Smooth muscle cell (in vitro differentiated cells): ENCODE measurements around the gene ZNF664. TPM values are rescaled to one million over a fixed set of nuclear protein-coding genes. Genes with fewer than 3 reads are reported as not detected.

Experiments
- DNase-seq: peaks from one replicate; lab custom pipeline; 2025; ENCODE audit not compliant: unreplicated experiment; lab: John Stamatoyannopoulos, UW
- H2AFZ ChIP-seq: fragments of 200-600 bp; sonication (generic); 2 replicates; pipeline ENCODE4 v1.6.0; 2016; ENCODE audit warnings: antibody characterized with exemption, low read depth, mild to moderate bottlenecking
- H3F3A ChIP-seq: fragments of 200-600 bp; sonication (generic); 2 replicates; pipeline ENCODE4 v1.6.0; 2017; ENCODE audit warnings: antibody characterized with exemption, low read depth
- H3K27ac ChIP-seq: fragments of 200-600 bp; sonication (generic); 2 replicates; pipeline ENCODE4 v1.5.1; 2016; ENCODE audit warnings: low read depth, mild to moderate bottlenecking
- H3K27me3 ChIP-seq: fragments of 200-600 bp; sonication (generic); 2 replicates; pipeline ENCODE4 v1.6.1; 2016; ENCODE audit warnings: low read depth, mild to moderate bottlenecking
- H3K36me3 ChIP-seq: fragments of 200-600 bp; sonication (generic); 2 replicates; pipeline ENCODE4 v1.5.1; 2016; ENCODE audit warnings: low read depth
- H3K4me1 ChIP-seq: fragments of 200-600 bp; sonication (generic); 2 replicates; pipeline ENCODE4 v1.5.1; 2016; ENCODE audit warnings: low read depth
- H3K4me2 ChIP-seq: fragments of 200-600 bp; sonication (generic); 2 replicates; pipeline ENCODE4 v1.6.0; 2016; ENCODE audit warnings: mild to moderate bottlenecking
- H3K4me3 ChIP-seq: fragments of 200-600 bp; sonication (generic); 2 replicates; pipeline ENCODE4 v1.5.1; 2016; ENCODE audit warnings: mild to moderate bottlenecking
- H3K79me2 ChIP-seq: fragments of 200-600 bp; sonication (generic); 2 replicates; pipeline ENCODE4 v1.6.0; 2016; ENCODE audit warnings: low read depth, mild to moderate bottlenecking
- H3K9ac ChIP-seq: fragments of 200-600 bp; sonication (generic); 2 replicates; pipeline ENCODE4 v1.6.0; 2016; ENCODE audit warnings: low read depth
- H3K9me3 ChIP-seq: fragments of 200-600 bp; sonication (generic); replicated peaks from 2 replicates; pipeline ENCODE4 v1.5.1; 2016; ENCODE audit warnings: low read depth
- H4K20me1 ChIP-seq: fragments of 200-600 bp; sonication (generic); 2 replicates; pipeline ENCODE4 v1.6.0; 2016; ENCODE audit warnings: low read depth
- WGBS: methylation state at CpG from one replicate; pipeline ENCODE4 v1.1.7; 2016; ENCODE audit warnings: low lambda C conversion rate; 5-methylcytosine and 5-hydroxymethylcytosine counted together
- polyA plus RNA-seq: library from polyadenylated mRNA; unstranded; fragments of >200 nt; fragmentation: Nextera tagmentation; extraction: Ambion mirVana; gene quantifications from 2 replicates; pipeline ENCODE4 v1.2.1, GENCODE V29; 2016
- total RNA-seq: library from RNA; depleted of rRNA; stranded (reverse); fragments of >200 nt; gene quantifications from 2 replicates; pipeline ENCODE4 v1.2.3, GENCODE V29; 2014
- TF ChIP-seq, protein P1 (sequence below): fragments of 200-600 bp; sonication (generic); IDR thresholded peaks from 2 replicates; pipeline ENCODE4 v1.5.1; 2017; ENCODE audit warnings: borderline replicate concordance, mild to moderate bottlenecking, antibody characterized with exemption; ENCODE audit not compliant: insufficient read depth, poor library complexity, severe bottlenecking

ZNF664 gene
- total and polyA plus RNA-seq, 2 experiments from 2014 or later = 6.4 to 47.7 TPM

DNA sequence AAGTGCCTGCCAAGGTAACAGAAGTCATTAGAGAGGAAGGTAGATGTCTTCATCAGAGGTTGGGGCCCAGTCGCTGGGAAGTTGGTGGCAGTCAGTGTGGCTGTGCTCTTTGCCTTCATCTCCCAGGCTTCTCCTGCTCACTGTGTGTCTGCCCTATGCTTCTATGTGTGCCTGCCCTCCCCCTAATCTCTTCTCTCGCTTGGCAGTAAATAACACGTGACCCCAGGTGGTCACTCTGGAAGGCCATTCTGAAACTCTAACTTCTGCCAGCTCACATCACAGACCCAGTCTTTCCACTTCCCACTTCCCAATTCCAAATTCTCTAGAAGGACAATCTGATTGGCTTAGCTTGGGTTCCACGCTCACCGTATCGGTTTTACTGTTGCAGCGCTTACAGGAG is 9.3 kb downstream of the ZNF664 start:
- no peak overlapping the region for H3K4me2 ChIP-seq
- no peak overlapping the region for H3K4me3 ChIP-seq
- peaks cover 79% of the 10 kb centered on the region for H3K79me2 ChIP-seq
- H3K4me1 ChIP-seq = no peaks in the 10 kb centered on the region
- DNase-seq = no peak
- H3K27ac ChIP-seq = no peak overlapping the region
- 94% methylated on average over 7 of the region's 7 CpGs for WGBS
- H3K9ac ChIP-seq = no peak overlapping the region
- TF ChIP-seq, protein P1, sequence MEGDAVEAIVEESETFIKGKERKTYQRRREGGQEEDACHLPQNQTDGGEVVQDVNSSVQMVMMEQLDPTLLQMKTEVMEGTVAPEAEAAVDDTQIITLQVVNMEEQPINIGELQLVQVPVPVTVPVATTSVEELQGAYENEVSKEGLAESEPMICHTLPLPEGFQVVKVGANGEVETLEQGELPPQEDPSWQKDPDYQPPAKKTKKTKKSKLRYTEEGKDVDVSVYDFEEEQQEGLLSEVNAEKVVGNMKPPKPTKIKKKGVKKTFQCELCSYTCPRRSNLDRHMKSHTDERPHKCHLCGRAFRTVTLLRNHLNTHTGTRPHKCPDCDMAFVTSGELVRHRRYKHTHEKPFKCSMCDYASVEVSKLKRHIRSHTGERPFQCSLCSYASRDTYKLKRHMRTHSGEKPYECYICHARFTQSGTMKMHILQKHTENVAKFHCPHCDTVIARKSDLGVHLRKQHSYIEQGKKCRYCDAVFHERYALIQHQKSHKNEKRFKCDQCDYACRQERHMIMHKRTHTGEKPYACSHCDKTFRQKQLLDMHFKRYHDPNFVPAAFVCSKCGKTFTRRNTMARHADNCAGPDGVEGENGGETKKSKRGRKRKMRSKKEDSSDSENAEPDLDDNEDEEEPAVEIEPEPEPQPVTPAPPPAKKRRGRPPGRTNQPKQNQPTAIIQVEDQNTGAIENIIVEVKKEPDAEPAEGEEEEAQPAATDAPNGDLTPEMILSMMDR = no peak
- no peaks in the 10 kb centered on the region for H3K27me3 ChIP-seq
- no peaks in the 10 kb centered on the region for H3K9me3 ChIP-seq
- H3K36me3 ChIP-seq = no peaks in the 10 kb centered on the region
- H2AFZ ChIP-seq = no peak overlapping the region
- peaks cover 57% of the 10 kb centered on the region for H4K20me1 ChIP-seq
- no peaks in the 10 kb centered on the region for H3F3A ChIP-seq

DNA sequence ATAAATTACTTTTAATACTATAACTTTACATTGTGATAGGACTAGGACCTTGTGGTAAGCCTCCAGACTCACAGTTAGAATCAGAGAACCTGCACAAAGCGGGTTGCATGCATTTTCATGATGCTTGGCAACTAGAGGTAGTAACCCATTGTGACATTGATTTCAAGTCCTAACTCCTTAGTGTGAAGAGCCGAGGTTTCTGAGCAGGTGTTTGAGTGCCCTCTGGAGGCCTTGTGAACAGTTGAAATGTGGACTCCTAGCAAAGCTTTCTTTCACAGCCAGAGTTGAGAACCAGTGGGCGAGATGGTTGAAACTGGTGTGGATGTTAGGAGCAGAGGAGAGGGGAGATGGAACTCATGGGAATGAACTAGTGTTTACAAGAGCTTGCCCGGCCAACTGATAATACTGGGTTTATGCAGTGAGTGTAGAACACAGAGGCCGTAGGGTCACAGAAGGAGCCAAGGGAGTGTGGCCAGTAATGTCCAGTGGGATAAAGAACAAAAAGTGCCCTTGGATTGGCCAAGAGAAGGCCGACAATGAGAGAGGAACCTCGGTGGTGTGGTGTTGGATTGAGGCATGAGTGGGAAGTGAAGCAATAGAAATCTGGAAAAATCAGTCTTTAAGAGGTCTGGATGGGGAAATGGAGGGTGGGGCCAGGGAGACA is 10.9 kb downstream of the ZNF664 start:
- Histone ChIP-seq H3K4me3 (no peak overlapping the region), H2AFZ (no peak overlapping the region), H3K36me3 (peaks cover 3% of the 10 kb centered on the region), H3K4me2 (no peak overlapping the region), H3F3A (no peaks in the 10 kb centered on the region), H3K27ac (no peak overlapping the region), H4K20me1 (peaks cover 64% of the 10 kb centered on the region), H3K9me3 (no peaks in the 10 kb centered on the region), H3K79me2 (peaks cover 69% of the 10 kb centered on the region), H3K9ac (no peak overlapping the region), H3K27me3 (no peaks in the 10 kb centered on the region), H3K4me1 (no peaks in the 10 kb centered on the region)
- TF ChIP-seq, protein P1 = peak; percentile 63
- 56% methylated on average over 7 of the region's 7 CpGs for WGBS
- DNase-seq = no peak

DNA sequence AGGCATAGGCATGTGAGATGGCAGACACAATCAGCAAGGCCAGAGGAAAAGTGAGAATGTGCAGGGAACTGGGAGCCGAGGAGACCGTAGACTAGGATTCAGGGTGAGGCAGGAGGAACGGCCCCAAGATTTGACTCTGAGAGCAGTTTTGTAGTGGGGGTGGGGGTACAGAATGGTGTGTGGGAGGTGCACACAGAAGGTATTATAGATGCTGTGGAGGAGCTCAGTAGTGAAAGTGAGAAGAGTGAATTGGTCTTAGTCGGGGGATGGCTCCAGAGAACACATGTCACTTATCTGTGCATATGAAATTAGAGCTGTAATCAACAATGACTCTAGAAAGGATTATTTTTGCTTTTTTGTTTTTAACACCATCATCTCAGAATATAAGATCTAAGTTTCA is 11.9 kb downstream of the ZNF664 start:
- no peak overlapping the region for H3K4me3 ChIP-seq
- TF ChIP-seq, protein P1 = no peak
- H3K79me2 ChIP-seq = peaks cover 60% of the 10 kb centered on the region
- H2AFZ ChIP-seq = no peak overlapping the region
- H3K27ac ChIP-seq = no peak overlapping the region
- WGBS = 94% methylated on average over 4 of the region's 4 CpGs
- peaks cover 63% of the 10 kb centered on the region for H4K20me1 ChIP-seq
- no peak overlapping the region for H3K4me2 ChIP-seq
- no peaks in the 10 kb centered on the region for H3K4me1 ChIP-seq
- DNase-seq = no peak
- peaks cover 3% of the 10 kb centered on the region for H3K36me3 ChIP-seq
- H3K27me3 ChIP-seq = no peaks in the 10 kb centered on the region
- no peaks in the 10 kb centered on the region for H3K9me3 ChIP-seq
- H3F3A ChIP-seq = no peaks in the 10 kb centered on the region
- H3K9ac ChIP-seq = no peak overlapping the region

DNA sequence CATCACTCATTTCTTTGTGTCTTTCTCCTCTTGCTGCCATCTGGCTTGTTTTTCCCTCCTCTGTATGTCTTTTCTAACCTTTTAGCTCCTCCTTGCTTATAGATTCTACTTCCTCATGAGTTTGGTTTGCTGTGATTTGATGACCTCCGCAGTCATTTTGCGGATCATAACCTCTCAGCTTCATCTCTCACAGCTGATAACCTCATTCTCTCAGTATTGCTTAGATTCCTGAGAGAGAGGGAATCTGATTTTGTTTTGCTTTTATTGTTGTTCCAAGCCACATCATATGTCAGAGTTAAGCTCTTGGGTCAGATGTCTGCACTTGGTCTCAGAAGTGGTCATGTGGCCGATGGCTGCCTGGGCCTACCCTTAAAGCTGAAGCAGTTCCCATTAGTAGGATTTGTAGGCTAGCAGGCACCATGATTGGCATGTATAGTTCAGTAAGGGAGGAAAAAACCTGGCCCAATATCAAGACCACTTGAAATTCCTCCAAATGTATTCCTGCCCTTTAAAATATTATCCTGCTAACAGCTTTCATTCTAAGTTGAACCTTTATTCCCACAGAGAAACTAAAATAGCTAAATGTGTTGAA is 13.5 kb downstream of the ZNF664 start:
- H3K4me2 ChIP-seq = peak overlapping the region; percentile 26
- H3K27me3 ChIP-seq = no peaks in the 10 kb centered on the region
- H2AFZ ChIP-seq = no peak overlapping the region
- H3K4me3 ChIP-seq = no peak overlapping the region
- DNase-seq = no peak
- no peaks in the 10 kb centered on the region for H3K9me3 ChIP-seq
- peaks cover 55% of the 10 kb centered on the region for H4K20me1 ChIP-seq
- peaks cover 3% of the 10 kb centered on the region for H3K4me1 ChIP-seq
- H3K79me2 ChIP-seq = peaks cover 49% of the 10 kb centered on the region
- H3K27ac ChIP-seq = peak overlapping the region; percentile 13
- H3K9ac ChIP-seq = peak overlapping the region; percentile 8
- TF ChIP-seq, protein P1 = no peak
- peaks cover 7% of the 10 kb centered on the region for H3F3A ChIP-seq
- 54% methylated on average over 3 of the region's 3 CpGs for WGBS
- H3K36me3 ChIP-seq = peaks cover 3% of the 10 kb centered on the region
